Osteocyte (in vitro differentiated cells): ENCODE measurements around the gene KAZN. TPM values are rescaled to one million over a fixed set of nuclear protein-coding genes. Genes with fewer than 3 reads are reported as not detected.

Source experiments
- DNase-seq: peaks from one replicate; pipeline ENCODE4 v3.0.0; 2021; ENCODE audit warnings: mixed read lengths; ENCODE audit not compliant: unreplicated experiment; ENCODE audit errors: extremely low spot score
- H3K27ac Mint-ChIP-seq: one replicate; pipeline ENCODE4 v1.8.0; 2021; ENCODE audit warnings: mild to moderate bottlenecking, mixed read lengths; ENCODE audit not compliant: unreplicated experiment
- H3K27me3 Mint-ChIP-seq: one replicate; pipeline ENCODE4 v1.8.0; 2021; ENCODE audit warnings: mixed read lengths; ENCODE audit not compliant: unreplicated experiment
- H3K36me3 Mint-ChIP-seq: one replicate; pipeline ENCODE4 v1.8.0; 2021; ENCODE audit warnings: mixed read lengths; ENCODE audit not compliant: unreplicated experiment
- H3K4me1 Mint-ChIP-seq: one replicate; pipeline ENCODE4 v1.8.0; 2021; ENCODE audit warnings: mixed read lengths; ENCODE audit not compliant: unreplicated experiment
- H3K4me3 Mint-ChIP-seq: one replicate; pipeline ENCODE4 v1.8.0; 2021; ENCODE audit warnings: mild to moderate bottlenecking, moderate library complexity, mixed read lengths; ENCODE audit not compliant: unreplicated experiment
- H3K9me3 Mint-ChIP-seq: one replicate; pipeline ENCODE4 v1.8.0; 2021; ENCODE audit warnings: mixed read lengths; ENCODE audit not compliant: unreplicated experiment
- CTCF ChIP-seq: fragments of 200-600 bp; sonication (generic); IDR thresholded peaks from 2 replicates; pipeline ENCODE4 v1.5.0; 2021; ENCODE audit warnings: antibody characterized with exemption, mild to moderate bottlenecking, moderate library complexity
- total RNA-seq: library from RNA; stranded (reverse); gene quantifications from 2 replicates; pipeline ENCODE4 v1.2.1, GENCODE V29; 2021

The KAZN gene
- total RNA-seq, 1 donor from 2014 or later: 47.1 TPM

- Mint-ChIP-seq H3K36me3 (no peaks in the 10 kb centered on the region), H3K4me3 (no peak overlapping the region), H3K4me1 (no peaks in the 10 kb centered on the region), H3K27ac (no peak overlapping the region), H3K9me3 (no peaks in the 10 kb centered on the region), H3K27me3 (peaks cover 2% of the 10 kb centered on the region)
- no peak for TF ChIP-seq CTCF
- no peak for DNase-seq
Observed at GRCh38 chr1:14590411-14591180, 7.9 kb upstream of the KAZN start.

GRCh38 chr1:14591600-14591999 lies 6.9 kb upstream of the KAZN start:
- H3K36me3 Mint-ChIP-seq: no peaks in the 10 kb centered on the region
- H3K27ac Mint-ChIP-seq: no peak overlapping the region
- DNase-seq: no peak
- no peaks in the 10 kb centered on the region for H3K9me3 Mint-ChIP-seq
- H3K4me1 Mint-ChIP-seq: no peaks in the 10 kb centered on the region
- no peak overlapping the region for H3K4me3 Mint-ChIP-seq
- no peak for TF ChIP-seq CTCF
- peaks cover 9% of the 10 kb centered on the region for H3K27me3 Mint-ChIP-seq

GRCh38 chr1:14592004-14592631 lies 6.4 kb upstream of the KAZN start:
- H3K27ac Mint-ChIP-seq: no peak overlapping the region
- no peak for TF ChIP-seq CTCF
- peaks cover 14% of the 10 kb centered on the region for H3K27me3 Mint-ChIP-seq
- H3K4me3 Mint-ChIP-seq: no peak overlapping the region
- no peak for DNase-seq
- no peaks in the 10 kb centered on the region for H3K4me1 Mint-ChIP-seq
- H3K36me3 Mint-ChIP-seq: no peaks in the 10 kb centered on the region
- no peaks in the 10 kb centered on the region for H3K9me3 Mint-ChIP-seq

- H3K4me1 Mint-ChIP-seq: peaks cover 1% of the 10 kb centered on the region
- no peaks in the 10 kb centered on the region for H3K36me3 Mint-ChIP-seq
- no peak for TF ChIP-seq CTCF
- DNase-seq: no peak
- no peak overlapping the region for H3K4me3 Mint-ChIP-seq
- H3K27me3 Mint-ChIP-seq: peaks cover 22% of the 10 kb centered on the region
- no peaks in the 10 kb centered on the region for H3K9me3 Mint-ChIP-seq
- no peak overlapping the region for H3K27ac Mint-ChIP-seq
Observed at GRCh38 chr1:14593302-14593701, 5.2 kb upstream of the KAZN start.

- Mint-ChIP-seq H3K27me3 (peaks cover 22% of the 10 kb centered on the region), H3K4me3 (no peak overlapping the region), H3K4me1 (peaks cover 1% of the 10 kb centered on the region), H3K36me3 (no peaks in the 10 kb centered on the region), H3K9me3 (no peaks in the 10 kb centered on the region), H3K27ac (no peak overlapping the region)
- no peak for TF ChIP-seq CTCF
- no peak for DNase-seq
Observed at GRCh38 chr1:14594045-14594444, 4.4 kb upstream of the KAZN start.
